Mesendoderm (in vitro differentiated cells): ENCODE measurements around the gene DNAJA4.

Source experiments
- DNase-seq: peaks from one replicate; pipeline ENCODE4 v3.0.0; 2013
- H2AK5ac ChIP-seq: 2 replicates; pipeline ENCODE4 v1.6.1; 2013; ENCODE audit warnings: low read length, inconsistent platforms
- H2BK120ac ChIP-seq: 2 replicates; pipeline ENCODE4 v1.6.1; 2013; ENCODE audit warnings: low read depth, mild to moderate bottlenecking, low read length, moderate library complexity, mixed read lengths
- H2BK15ac ChIP-seq: replicated peaks from 2 replicates; pipeline ENCODE4 v1.6.1; 2013; ENCODE audit warnings: low read depth, mild to moderate bottlenecking, moderate library complexity
- H2BK5ac ChIP-seq: 2 replicates; pipeline ENCODE4 v1.6.1; 2013; ENCODE audit warnings: low read length, inconsistent platforms
- H3K18ac ChIP-seq: 2 replicates; pipeline ENCODE4 v1.6.1; 2013; ENCODE audit warnings: mild to moderate bottlenecking, low read length, mixed read lengths
- H3K23ac ChIP-seq: one replicate; pipeline ENCODE4 v1.6.1; 2013; ENCODE audit warnings: low read length
- H3K27ac ChIP-seq: 2 replicates; pipeline ENCODE4 v1.5.1; 2013; ENCODE audit warnings: low read depth, mild to moderate bottlenecking, inconsistent platforms, low read length, moderate library complexity
- H3K27me3 ChIP-seq: 2 replicates; pipeline ENCODE4 v1.6.1; 2013; ENCODE audit warnings: low read length, control low read depth, mild to moderate bottlenecking, inconsistent platforms; ENCODE audit not compliant: insufficient read depth, poor library complexity
- H3K36me3 ChIP-seq: 2 replicates; pipeline ENCODE4 v1.6.1; 2013; ENCODE audit warnings: low read length, inconsistent platforms; ENCODE audit not compliant: control insufficient read depth, insufficient read depth
- H3K4ac ChIP-seq: one replicate; pipeline ENCODE4 v1.6.1; 2013; ENCODE audit warnings: low read depth, mild to moderate bottlenecking, low read length, moderate library complexity
- H3K4me1 ChIP-seq: 2 replicates; pipeline ENCODE4 v1.6.1; 2013; ENCODE audit warnings: low read depth, low read length, inconsistent platforms; ENCODE audit not compliant: control insufficient read depth
- H3K4me2 ChIP-seq: 2 replicates; pipeline ENCODE4 v1.6.1; 2013; ENCODE audit warnings: low read length
- H3K4me3 ChIP-seq: 2 replicates; pipeline ENCODE4 v1.5.1; 2013; ENCODE audit warnings: mild to moderate bottlenecking, low read length
- H3K56ac ChIP-seq: one replicate; pipeline ENCODE4 v1.6.1; 2013; ENCODE audit warnings: low read length
- H3K79me1 ChIP-seq: 2 replicates; pipeline ENCODE4 v1.6.1; 2013; ENCODE audit warnings: low read length, inconsistent platforms
- H3K79me2 ChIP-seq: 2 replicates; pipeline ENCODE4 v1.6.1; 2013; ENCODE audit warnings: mild to moderate bottlenecking, low read length; ENCODE audit not compliant: control insufficient read depth, insufficient read depth
- H3K9ac ChIP-seq: 2 replicates; pipeline ENCODE4 v1.6.1; 2013; ENCODE audit warnings: low read length, inconsistent platforms
- H4K5ac ChIP-seq: one replicate; pipeline ENCODE4 v1.6.1; 2013; ENCODE audit warnings: low read length
- H4K8ac ChIP-seq: one replicate; pipeline ENCODE4 v1.6.1; 2013; ENCODE audit warnings: low read depth, mild to moderate bottlenecking, control low read depth, low read length, moderate library complexity
- whole genome bisulfite sequencing: extraction: QIAGEN DNeasy Blood & Tissue Kit; methylation state at CpG from one replicate; pipeline ENCODE4 v1.1.7; 2013; ENCODE audit warnings: low lambda C conversion rate, missing lambda C conversion rate; ENCODE audit not compliant: insufficient coverage; ENCODE audit errors: extremely low coverage; 5-methylcytosine and 5-hydroxymethylcytosine counted together

DNAJA4 gene

GRCh38 chr15:78301326-78301725, 37.0 kb downstream of the DNAJA4 start:
- H3K4me1 ChIP-seq, result peaks cover 2% of the 10 kb centered on the region
- no peak overlapping the region for H3K27ac ChIP-seq
- no peak overlapping the region for H3K56ac ChIP-seq
- no peak overlapping the region for H4K8ac ChIP-seq
- no peak overlapping the region for H2BK5ac ChIP-seq
- H2AK5ac ChIP-seq, result no peak overlapping the region
- no peak overlapping the region for H3K23ac ChIP-seq
- H3K79me2 ChIP-seq, result peaks cover 8% of the 10 kb centered on the region
- no peak overlapping the region for H3K18ac ChIP-seq
- no peak overlapping the region for H3K4ac ChIP-seq
- H3K4me3 ChIP-seq, result no peak overlapping the region
- H2BK120ac ChIP-seq, result no peak overlapping the region
- no peaks in the 10 kb centered on the region for H3K27me3 ChIP-seq
- peaks cover 11% of the 10 kb centered on the region for H3K79me1 ChIP-seq
- no peak overlapping the region for H4K5ac ChIP-seq
- H2BK15ac ChIP-seq, result no peak overlapping the region
- no peak overlapping the region for H3K4me2 ChIP-seq
- no peaks in the 10 kb centered on the region for H3K36me3 ChIP-seq
- H3K9ac ChIP-seq, result no peak overlapping the region
- no peak for DNase-seq

DNA sequence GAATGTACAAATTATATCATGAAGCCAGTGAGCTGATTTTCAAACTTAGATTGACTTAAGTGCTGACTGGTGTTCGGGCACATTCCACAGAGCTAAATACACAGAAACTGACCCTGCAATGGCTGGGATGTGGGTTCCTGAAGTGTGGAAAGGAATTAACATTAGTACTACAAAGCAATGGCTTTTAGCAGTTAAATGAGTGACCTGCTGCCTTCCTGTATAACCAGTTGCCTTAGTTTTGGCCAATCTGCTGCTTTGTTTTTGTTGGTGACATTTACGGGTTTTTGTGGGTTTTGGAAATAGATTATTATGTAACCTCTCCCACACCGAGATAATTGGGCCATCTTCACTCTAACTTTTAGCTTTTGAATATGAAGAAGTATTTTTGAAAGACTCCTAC, 37.5 kb downstream of the DNAJA4 start:
- no peak overlapping the region for H4K5ac ChIP-seq
- no peaks in the 10 kb centered on the region for H3K36me3 ChIP-seq
- peaks cover 11% of the 10 kb centered on the region for H3K79me1 ChIP-seq
- H3K4ac ChIP-seq, result no peak overlapping the region
- no peak overlapping the region for H3K23ac ChIP-seq
- H3K18ac ChIP-seq, result no peak overlapping the region
- H3K4me2 ChIP-seq, result no peak overlapping the region
- no peak overlapping the region for H2BK15ac ChIP-seq
- H3K79me2 ChIP-seq, result peaks cover 8% of the 10 kb centered on the region
- no peaks in the 10 kb centered on the region for H3K27me3 ChIP-seq
- H3K4me1 ChIP-seq, result peaks cover 2% of the 10 kb centered on the region
- no peak overlapping the region for H3K27ac ChIP-seq
- H3K9ac ChIP-seq, result no peak overlapping the region
- no peak for DNase-seq
- no peak overlapping the region for H2BK5ac ChIP-seq
- no CpG with 5 or more reads among the region's 3 CpGs for WGBS
- H2BK120ac ChIP-seq, result no peak overlapping the region
- H4K8ac ChIP-seq, result no peak overlapping the region
- no peak overlapping the region for H3K56ac ChIP-seq
- no peak overlapping the region for H2AK5ac ChIP-seq
- H3K4me3 ChIP-seq, result no peak overlapping the region

DNA sequence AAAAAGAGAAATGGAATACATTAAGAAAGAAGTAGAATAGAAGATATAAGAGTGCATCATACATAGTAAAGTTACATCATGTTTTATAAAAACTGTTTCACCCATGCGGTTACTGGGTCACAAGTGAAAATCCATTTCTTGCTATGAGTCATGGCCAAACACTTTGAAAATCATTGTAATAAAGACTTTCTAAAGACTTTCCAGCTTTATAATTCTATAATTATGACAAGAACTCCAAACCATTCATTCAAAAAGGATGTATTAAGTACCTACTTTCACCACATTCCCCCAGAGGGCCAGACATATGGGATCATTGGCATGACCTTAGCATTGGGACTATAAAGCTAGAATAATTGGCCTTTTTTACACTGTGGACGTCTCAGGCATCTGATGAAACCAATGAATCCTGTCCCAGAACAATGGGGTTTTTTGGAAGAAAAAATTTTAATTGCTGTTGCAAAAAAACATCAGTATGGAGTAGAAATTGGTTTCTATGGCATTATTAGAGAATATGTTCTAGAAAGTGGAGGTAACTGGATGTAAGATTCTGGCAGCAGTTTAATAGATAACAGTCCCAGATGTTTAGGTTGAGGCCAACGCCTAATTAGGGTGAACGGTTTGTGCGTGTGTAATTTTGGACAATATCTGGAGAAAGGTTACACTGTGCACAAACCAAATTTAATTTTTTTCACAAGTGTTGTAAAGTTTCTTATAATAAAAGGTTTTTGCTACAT, 38.4 kb downstream of the DNAJA4 start:
- Histone ChIP-seq H3K4me2 (no peak overlapping the region), H4K8ac (no peak overlapping the region), H3K79me1 (peaks cover 11% of the 10 kb centered on the region), H3K27me3 (no peaks in the 10 kb centered on the region), H3K27ac (no peak overlapping the region), H2AK5ac (no peak overlapping the region), H3K56ac (no peak overlapping the region), H2BK120ac (no peak overlapping the region), H2BK5ac (no peak overlapping the region), H2BK15ac (no peak overlapping the region), H3K36me3 (no peaks in the 10 kb centered on the region), H3K4me1 (peaks cover 2% of the 10 kb centered on the region), H3K23ac (no peak overlapping the region), H3K4ac (no peak overlapping the region), H3K4me3 (no peak overlapping the region), H4K5ac (no peak overlapping the region), H3K9ac (no peak overlapping the region), H3K79me2 (peaks cover 8% of the 10 kb centered on the region), H3K18ac (no peak overlapping the region)
- DNase-seq, result no peak
- WGBS, result no CpG with 5 or more reads among the region's 5 CpGs

- no peak for DNase-seq
- Histone ChIP-seq H3K23ac (no peak overlapping the region), H2BK120ac (no peak overlapping the region), H2BK15ac (no peak overlapping the region), H3K27ac (no peak overlapping the region), H3K79me2 (no peaks in the 10 kb centered on the region), H3K27me3 (no peaks in the 10 kb centered on the region), H3K36me3 (no peaks in the 10 kb centered on the region), H4K5ac (no peak overlapping the region), H4K8ac (no peak overlapping the region), H3K4ac (no peak overlapping the region), H2BK5ac (no peak overlapping the region), H3K4me2 (no peak overlapping the region), H3K9ac (no peak overlapping the region), H2AK5ac (no peak overlapping the region), H3K4me3 (no peak overlapping the region), H3K18ac (no peak overlapping the region), H3K79me1 (no peaks in the 10 kb centered on the region), H3K56ac (no peak overlapping the region), H3K4me1 (no peaks in the 10 kb centered on the region)
- WGBS, result no CpG with 5 or more reads among the region's 9 CpGs
Measured at GRCh38 chr15:78304216-78305066, 40.1 kb downstream of the DNAJA4 start.

DNA sequence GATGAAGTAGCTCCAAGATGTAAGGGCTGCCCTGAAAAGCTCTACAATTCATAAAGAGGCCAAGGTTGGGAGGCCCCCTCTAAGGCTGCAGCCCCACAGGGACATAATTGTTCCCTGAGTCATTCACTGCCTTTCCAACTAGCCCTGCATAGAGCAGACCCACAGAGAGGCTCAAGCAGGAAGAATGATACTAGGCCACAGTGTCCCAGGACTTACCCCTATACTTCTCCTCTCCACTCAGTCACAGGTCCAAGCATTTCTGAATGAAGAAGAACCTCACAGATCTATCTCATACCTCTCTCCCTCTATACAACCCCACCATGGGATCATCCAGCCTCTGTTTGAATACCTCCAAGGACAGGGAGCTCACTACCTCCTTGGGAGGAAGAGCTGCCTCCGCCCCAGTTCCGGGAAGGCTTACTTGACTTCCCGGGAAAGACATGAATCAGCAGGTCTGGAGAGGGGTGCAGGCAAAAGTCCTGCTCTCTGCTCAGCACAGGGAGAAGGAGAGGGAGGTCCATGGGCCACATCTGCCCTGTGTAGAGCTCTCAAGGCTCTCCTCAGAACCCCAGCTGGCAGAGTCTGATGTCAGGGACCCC, 41.9 kb downstream of the DNAJA4 start:
- peak; percentile 58 for DNase-seq
- Histone ChIP-seq H3K36me3 (no peaks in the 10 kb centered on the region), H3K56ac (no peak overlapping the region), H3K4me2 (no peak overlapping the region), H3K4ac (no peak overlapping the region), H2BK15ac (no peak overlapping the region), H3K79me1 (no peaks in the 10 kb centered on the region), H3K27me3 (no peaks in the 10 kb centered on the region), H3K4me1 (no peaks in the 10 kb centered on the region), H3K23ac (no peak overlapping the region), H2AK5ac (no peak overlapping the region), H3K9ac (no peak overlapping the region), H3K79me2 (no peaks in the 10 kb centered on the region), H2BK5ac (no peak overlapping the region), H3K4me3 (no peak overlapping the region), H4K5ac (no peak overlapping the region), H3K18ac (no peak overlapping the region), H3K27ac (no peak overlapping the region), H4K8ac (no peak overlapping the region), H2BK120ac (no peak overlapping the region)
- no CpG with 5 or more reads among the region's 3 CpGs for WGBS
